ENCODE measurements around the gene AAGAB.
"Not testable (repeated sequence)": the region's sequence is repeated elsewhere in the genome, so short reads cannot be mapped to it uniquely, and the experiment has no call there.

The AAGAB gene

DNA sequence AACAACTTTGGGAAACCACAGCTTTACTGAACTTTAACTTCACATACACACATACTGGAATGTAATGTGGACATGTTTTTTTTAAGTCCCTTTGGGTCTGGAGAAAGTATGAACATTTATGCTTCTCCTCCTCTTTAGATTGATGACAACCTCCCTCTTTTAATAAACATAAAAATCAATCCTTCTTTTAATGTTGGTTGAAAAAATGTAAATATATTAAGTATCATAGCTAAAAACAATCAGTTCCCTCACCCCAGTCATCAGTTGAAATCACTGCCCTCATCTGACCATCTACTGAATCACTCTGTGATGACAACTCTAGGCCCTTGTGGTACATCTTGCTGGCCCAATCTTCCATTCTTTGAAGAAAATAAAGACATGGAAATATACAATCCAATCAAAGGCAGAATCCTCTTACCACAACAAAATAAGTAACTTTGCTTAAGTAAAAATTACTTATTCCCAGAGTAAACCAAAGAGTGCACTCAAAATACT lies 6.4 kb downstream of the AAGAB start:
- no peak overlapping the region for H3K27ac ChIP-seq
- TF ChIP-seq ZFX (IDR thresholded peaks at IDR 0.05): no peak

DNA sequence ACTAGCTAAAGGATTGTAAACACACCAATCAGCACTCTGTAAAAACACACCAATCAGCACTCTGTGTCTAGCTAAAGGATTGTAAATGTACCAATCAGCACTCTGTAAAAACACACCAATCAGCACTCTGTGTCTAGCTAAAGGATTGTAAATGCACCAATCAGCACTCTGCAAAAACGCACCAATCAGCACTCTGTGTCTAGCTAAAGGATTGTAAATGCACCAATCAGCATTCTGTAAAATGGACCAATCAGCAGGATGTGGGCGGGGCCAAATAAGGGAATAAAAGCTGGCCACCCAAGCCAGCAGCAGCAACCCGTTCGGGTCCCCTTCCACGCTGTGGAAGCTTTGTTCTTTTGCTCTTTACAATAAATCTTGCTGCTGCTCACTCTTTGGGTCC lies 7.9 kb downstream of the AAGAB start:
- H3K27ac ChIP-seq: not testable (repeated sequence)

DNA sequence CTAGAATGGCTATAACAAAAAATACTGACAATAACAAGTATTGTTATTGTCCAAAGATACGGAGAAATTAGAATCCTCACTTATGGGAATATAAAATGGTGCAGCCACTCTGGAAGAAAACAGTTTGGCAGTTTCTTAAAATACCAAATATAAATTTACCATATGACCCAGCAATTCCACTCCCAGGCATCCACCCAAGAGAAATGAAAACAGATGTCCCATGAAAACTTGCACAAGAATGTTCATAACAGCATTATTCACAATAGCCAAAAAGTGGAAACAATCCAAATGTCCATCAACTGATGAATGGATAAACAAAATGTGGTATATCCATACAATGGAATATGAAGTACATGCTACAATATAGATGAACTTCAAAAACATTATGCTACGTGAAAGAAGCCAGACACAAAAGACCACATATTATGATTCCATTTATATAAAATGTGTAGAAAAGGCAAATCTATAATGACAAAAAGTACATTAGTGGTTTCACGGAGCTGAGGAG lies 9.4 kb downstream of the AAGAB start:
- H3K27ac ChIP-seq: no peak overlapping the region
- TF ChIP-seq ZFX (IDR thresholded peaks at IDR 0.05): no peak
- TF ChIP-seq, protein P1, sequence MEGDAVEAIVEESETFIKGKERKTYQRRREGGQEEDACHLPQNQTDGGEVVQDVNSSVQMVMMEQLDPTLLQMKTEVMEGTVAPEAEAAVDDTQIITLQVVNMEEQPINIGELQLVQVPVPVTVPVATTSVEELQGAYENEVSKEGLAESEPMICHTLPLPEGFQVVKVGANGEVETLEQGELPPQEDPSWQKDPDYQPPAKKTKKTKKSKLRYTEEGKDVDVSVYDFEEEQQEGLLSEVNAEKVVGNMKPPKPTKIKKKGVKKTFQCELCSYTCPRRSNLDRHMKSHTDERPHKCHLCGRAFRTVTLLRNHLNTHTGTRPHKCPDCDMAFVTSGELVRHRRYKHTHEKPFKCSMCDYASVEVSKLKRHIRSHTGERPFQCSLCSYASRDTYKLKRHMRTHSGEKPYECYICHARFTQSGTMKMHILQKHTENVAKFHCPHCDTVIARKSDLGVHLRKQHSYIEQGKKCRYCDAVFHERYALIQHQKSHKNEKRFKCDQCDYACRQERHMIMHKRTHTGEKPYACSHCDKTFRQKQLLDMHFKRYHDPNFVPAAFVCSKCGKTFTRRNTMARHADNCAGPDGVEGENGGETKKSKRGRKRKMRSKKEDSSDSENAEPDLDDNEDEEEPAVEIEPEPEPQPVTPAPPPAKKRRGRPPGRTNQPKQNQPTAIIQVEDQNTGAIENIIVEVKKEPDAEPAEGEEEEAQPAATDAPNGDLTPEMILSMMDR (conservative IDR thresholded peaks at IDR 0.05): no peak

DNA sequence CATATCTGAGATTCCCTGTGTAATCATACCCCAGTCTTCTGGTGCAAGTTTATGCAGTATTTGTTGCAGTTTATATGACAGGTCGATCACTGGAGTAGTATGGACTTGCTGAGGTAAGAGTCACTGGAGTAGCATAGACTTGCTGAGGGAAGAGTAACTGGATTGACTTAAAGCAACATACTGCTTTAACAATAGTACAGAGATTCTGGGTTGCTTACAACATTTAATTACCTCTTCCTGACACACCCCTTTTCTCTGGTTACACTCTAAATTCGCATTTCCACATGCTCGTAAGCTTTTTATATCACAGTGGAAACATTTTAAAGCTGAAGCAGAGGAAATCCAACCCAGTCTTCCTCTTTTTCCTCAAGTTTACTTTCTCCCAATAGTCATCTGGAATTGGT lies 11.8 kb downstream of the AAGAB start:
- no peak for TF ChIP-seq ZFX (IDR thresholded peaks at IDR 0.05)
- TF ChIP-seq, protein P1 (conservative IDR thresholded peaks at IDR 0.05): no peak
- no peak overlapping the region for H3K27ac ChIP-seq

DNA sequence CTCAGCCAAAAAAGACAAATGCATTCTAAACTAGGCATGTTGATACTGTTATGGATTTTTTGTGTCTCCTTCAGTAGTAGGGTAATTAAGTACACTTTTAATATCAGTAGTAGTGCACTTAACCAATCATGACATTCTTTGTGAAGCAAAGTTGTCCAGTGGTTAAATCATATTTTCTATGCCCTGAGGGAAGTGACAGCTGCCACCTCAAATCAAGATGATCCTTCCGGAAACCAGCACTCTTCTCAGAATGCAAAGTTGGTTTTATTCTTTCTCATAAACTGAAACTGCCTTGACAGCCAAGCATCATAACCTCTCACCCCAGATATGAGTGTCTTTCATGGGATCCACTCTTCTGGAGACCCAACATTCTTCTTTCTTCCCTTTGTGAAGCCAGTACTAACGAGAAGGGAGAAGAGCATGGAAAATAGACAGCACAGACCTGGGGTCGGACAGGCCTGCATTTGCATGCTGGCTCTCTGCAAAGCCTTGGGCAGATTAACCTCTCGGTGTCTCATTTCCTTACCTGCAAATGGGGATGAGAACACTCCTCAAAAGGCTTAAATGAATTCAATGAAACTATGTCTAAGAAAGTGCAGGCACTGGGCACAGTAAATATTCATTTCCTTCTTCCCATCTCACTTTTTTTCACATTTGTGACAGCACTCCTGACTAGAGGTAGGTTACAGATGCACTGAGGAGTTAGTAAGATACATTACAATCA lies 13.2 kb downstream of the AAGAB start:
- H3K27ac ChIP-seq: no peak overlapping the region
- TF ChIP-seq ZFX (IDR thresholded peaks at IDR 0.05): no peak
- TF ChIP-seq, protein P1 (conservative IDR thresholded peaks at IDR 0.05): no peak

DNA sequence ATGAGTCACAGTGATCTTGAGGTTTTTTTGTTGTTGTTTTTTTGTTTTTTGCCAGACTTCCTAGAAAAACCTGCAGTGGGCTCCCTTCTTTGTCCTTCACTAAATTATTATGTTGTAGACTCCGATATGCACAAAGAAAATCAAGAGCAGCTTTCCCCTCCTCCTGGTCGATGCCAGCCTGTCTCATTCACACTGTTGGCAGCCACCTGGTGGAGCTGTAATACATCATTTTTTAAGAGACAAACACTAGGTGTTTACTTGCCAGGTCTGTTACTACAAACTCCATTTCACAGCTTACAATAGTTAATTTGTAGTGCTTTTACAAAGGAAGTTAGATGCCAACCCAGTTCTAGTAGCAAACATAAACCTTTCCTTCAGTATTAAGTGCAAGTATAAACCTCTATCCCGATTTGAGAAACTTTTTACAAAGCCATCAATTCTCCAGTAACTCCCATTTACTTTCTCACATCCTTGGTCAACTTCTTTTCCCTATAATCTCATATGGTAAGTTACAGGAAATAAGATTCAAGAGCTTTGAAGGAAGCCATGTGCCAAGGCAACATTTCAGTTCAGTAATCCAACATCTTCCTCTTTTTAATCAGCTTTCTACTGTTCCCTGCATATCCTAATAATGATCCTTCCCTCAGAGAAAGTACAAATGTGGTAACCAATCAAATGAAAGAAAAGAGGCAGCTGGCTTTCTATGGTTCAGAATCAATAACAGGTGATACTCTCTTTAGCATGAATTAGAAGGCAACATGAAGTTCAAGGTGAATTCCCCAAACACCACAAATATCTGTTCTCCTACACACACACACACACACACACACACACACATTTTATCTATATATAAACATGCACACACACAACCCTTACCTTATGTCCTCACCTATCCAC lies 14.0 kb downstream of the AAGAB start:
- H3K27ac ChIP-seq: no peak overlapping the region

DNA sequence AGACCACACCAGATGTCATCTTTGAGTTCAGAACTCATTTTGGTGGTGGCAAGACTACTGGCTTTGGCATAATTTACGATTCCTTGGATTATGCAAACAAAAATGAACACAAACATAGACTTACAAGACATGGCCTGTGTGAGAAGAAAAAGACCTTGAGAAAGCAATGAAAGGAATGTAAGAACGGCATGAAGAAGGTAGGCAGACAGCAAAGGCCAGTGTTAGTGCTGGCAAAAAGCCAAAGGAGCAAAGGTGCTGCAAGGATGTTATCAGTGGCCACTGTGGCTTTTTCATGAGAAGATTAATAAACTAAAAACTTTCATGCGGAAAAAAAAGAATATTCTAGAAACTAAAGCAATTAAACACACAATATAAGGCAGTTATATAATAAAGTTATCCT lies 21.9 kb downstream of the AAGAB start:
- no peak overlapping the region for H3K27ac ChIP-seq
- TF ChIP-seq, protein P1 (conservative IDR thresholded peaks at IDR 0.05): no peak
- no peak for TF ChIP-seq ZFX (IDR thresholded peaks at IDR 0.05)

More for the DNA sequence above, 14.0 kb downstream of the AAGAB start:
- TF ChIP-seq ZFX (IDR thresholded peaks at IDR 0.05): no peak
- TF ChIP-seq, protein P1 (conservative IDR thresholded peaks at IDR 0.05): peak; percentile 77

DNA sequence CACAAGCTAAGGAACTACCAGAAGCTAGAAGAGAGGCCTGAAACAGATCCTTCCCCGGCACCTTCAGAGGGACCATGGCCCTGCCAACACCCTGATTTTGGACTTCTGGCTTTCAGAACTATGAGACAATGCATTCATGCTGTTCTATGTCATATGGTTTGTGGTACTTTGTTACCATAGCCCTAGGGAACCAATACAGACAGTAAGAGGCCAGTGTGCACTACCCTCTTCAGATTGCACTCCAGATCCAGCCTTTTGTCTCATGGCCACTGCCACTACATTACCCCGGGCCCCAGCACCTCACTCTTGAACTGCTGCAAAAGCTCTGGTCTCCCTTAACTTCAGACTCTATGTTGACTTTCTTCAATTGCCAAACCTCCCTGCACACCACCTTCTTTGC lies 24.0 kb downstream of the AAGAB start:
- no peak overlapping the region for H3K27ac ChIP-seq
- no peak for TF ChIP-seq ZFX (IDR thresholded peaks at IDR 0.05)
- TF ChIP-seq, protein P1 (conservative IDR thresholded peaks at IDR 0.05): no peak

Measured in C4-2B (cell line).